Measurements from ENCODE around the gene NAALADL2.

- no peak for TF ChIP-seq CTCF (IDR thresholded peaks at IDR 0.05)
- TF ChIP-seq POLR2A (IDR thresholded peaks at IDR 0.05): no peak
Observed at GRCh38 chr3:175495331-175495730, 636.2 kb downstream of the NAALADL2 start.

Data from uterus (tissue), 2 donors.